Neural cell (in vitro differentiated cells): Measurements from ENCODE around the gene RNF4. TPM values are rescaled to one million over a fixed set of nuclear protein-coding genes. Genes with fewer than 3 reads are reported as not detected.

Experiments used
- H2AFZ ChIP-seq: fragments of 200-600, 300-800 bp; sonication (generic), shearing (Covaris generic); 2 replicates; pipeline ENCODE4 v1.6.0; 2014; ENCODE audit warnings: low read depth, mild to moderate bottlenecking, antibody characterized with exemption, low read length, moderate library complexity
- H3F3A ChIP-seq: fragments of 200-600 bp; shearing (Covaris generic); 2 replicates; pipeline ENCODE4 v1.6.1; 2016; ENCODE audit warnings: mild to moderate bottlenecking, moderate library complexity, mixed read lengths, antibody characterized with exemption, low read length; ENCODE audit not compliant: insufficient read depth, poor library complexity, severe bottlenecking
- H3K27ac ChIP-seq: fragments of 200-600, 300-800 bp; sonication (generic), shearing (Covaris generic); 2 replicates; pipeline ENCODE4 v1.5.1; 2014; ENCODE audit warnings: mild to moderate bottlenecking, low read length, moderate library complexity
- H3K27me3 ChIP-seq: fragments of 300-800, 200-600 bp; sonication (generic), shearing (Covaris generic); 2 replicates; pipeline ENCODE4 v1.6.0; 2014; ENCODE audit warnings: mild to moderate bottlenecking, low read depth, low read length, moderate library complexity; ENCODE audit not compliant: insufficient read depth
- H3K36me3 ChIP-seq: fragments of 300-800, 200-600 bp; sonication (generic), shearing (Covaris generic); 2 replicates; pipeline ENCODE4 v1.5.1; 2014; ENCODE audit warnings: mild to moderate bottlenecking, antibody characterized with exemption, low read length, moderate library complexity; ENCODE audit not compliant: insufficient read depth
- H3K4me2 ChIP-seq: fragments of 300-800, 200-600 bp; sonication (generic), shearing (Covaris generic); 2 replicates; pipeline ENCODE4 v1.6.0; 2014; ENCODE audit warnings: mild to moderate bottlenecking, low read length
- H3K4me3 ChIP-seq: fragments of 300-800, 200-600 bp; sonication (generic), shearing (Covaris generic); 2 replicates; pipeline ENCODE4 v1.5.1; 2014; ENCODE audit warnings: mild to moderate bottlenecking, low read length, moderate library complexity
- H3K79me2 ChIP-seq: fragments of 200-600 bp; shearing (Covaris generic); replicated peaks from 2 replicates; pipeline ENCODE4 v1.6.0; 2014; ENCODE audit warnings: mild to moderate bottlenecking, low read length, moderate library complexity; ENCODE audit not compliant: insufficient read depth
- H3K9ac ChIP-seq: fragments of 300-800, 200-600 bp; sonication (generic), shearing (Covaris generic); 2 replicates; pipeline ENCODE4 v1.6.1; 2016; ENCODE audit warnings: mild to moderate bottlenecking, low read length, mixed read lengths
- H3K9me2 ChIP-seq: fragments of 200-600 bp; shearing (Covaris generic); 2 replicates; pipeline ENCODE4 v1.6.1; 2016; ENCODE audit warnings: mild to moderate bottlenecking, low read length, mixed read lengths; ENCODE audit not compliant: insufficient read depth
- H3K9me3 ChIP-seq: fragments of 200-600, 300-800 bp; sonication (generic), shearing (Covaris generic); 2 replicates; pipeline ENCODE4 v1.6.1; 2016; ENCODE audit warnings: mild to moderate bottlenecking, mixed run types, low read length, moderate library complexity, mixed read lengths
- H4K20me1 ChIP-seq: fragments of 200-600 bp; shearing (Covaris generic); 2 replicates; pipeline ENCODE4 v1.6.1; 2016; ENCODE audit warnings: mild to moderate bottlenecking, mixed run types; ENCODE audit not compliant: insufficient read depth
- EP300 ChIP-seq: fragments of 450-650 bp; conservative IDR thresholded peaks from 2 replicates; pipeline ENCODE4 v1.6.1; 2014; ENCODE audit warnings: antibody characterized with exemption, mild to moderate bottlenecking, moderate library complexity; ENCODE audit not compliant: poor library complexity, severe bottlenecking
- EZH2 ChIP-seq: fragments of 200-600, 300-800 bp; shearing (Covaris generic), sonication (generic); IDR thresholded peaks from 2 replicates; pipeline ENCODE4 v1.6.1; 2014; ENCODE audit warnings: antibody characterized with exemption, low read length, borderline replicate concordance, mild to moderate bottlenecking; ENCODE audit not compliant: insufficient read depth, poor library complexity, severe bottlenecking
- MXI1 ChIP-seq: fragments of 450-650 bp; conservative IDR thresholded peaks from 2 replicates; pipeline ENCODE4 v1.6.1; 2014; ENCODE audit warnings: antibody characterized with exemption, mild to moderate bottlenecking; ENCODE audit not compliant: poor library complexity, severe bottlenecking
- POLR2AphosphoS5 ChIP-seq: IDR thresholded peaks from 2 replicates; pipeline ENCODE4 v1.6.1; 2012
- RAD21 ChIP-seq: fragments of 450-650 bp; conservative IDR thresholded peaks from 2 replicates; pipeline ENCODE4 v1.6.1; 2014; ENCODE audit warnings: antibody characterized with exemption, mild to moderate bottlenecking, moderate library complexity
- SMC3 ChIP-seq: fragments of 450-650 bp; conservative IDR thresholded peaks from 2 replicates; pipeline ENCODE4 v1.6.1; 2014; ENCODE audit warnings: antibody characterized with exemption, mild to moderate bottlenecking, moderate library complexity; ENCODE audit not compliant: poor library complexity
- TAF1 ChIP-seq: IDR thresholded peaks from 2 replicates; pipeline ENCODE4 v1.6.1; 2012; ENCODE audit warnings: low read depth
- polyA plus RNA-seq: library from polyadenylated mRNA; depleted of rRNA; stranded (reverse); fragments of >200 nt; gene quantifications from 2 replicates; pipeline ENCODE4 v1.2.3, GENCODE V29; 2014
- TF ChIP-seq, protein P1 (sequence below): IDR thresholded peaks from 2 replicates; pipeline ENCODE4 v1.6.1; 2012; ENCODE audit warnings: borderline replicate concordance
- TF ChIP-seq, protein P2 (sequence below): fragments of 450-650 bp; IDR thresholded peaks from 2 replicates; pipeline ENCODE4 v1.5.1; 2014; ENCODE audit warnings: antibody characterized with exemption, mild to moderate bottlenecking, moderate library complexity; ENCODE audit not compliant: poor library complexity, severe bottlenecking

Gene RNF4
- polyA plus RNA-seq, 1 donor from 2014 or later: 48.2 TPM

DNA sequence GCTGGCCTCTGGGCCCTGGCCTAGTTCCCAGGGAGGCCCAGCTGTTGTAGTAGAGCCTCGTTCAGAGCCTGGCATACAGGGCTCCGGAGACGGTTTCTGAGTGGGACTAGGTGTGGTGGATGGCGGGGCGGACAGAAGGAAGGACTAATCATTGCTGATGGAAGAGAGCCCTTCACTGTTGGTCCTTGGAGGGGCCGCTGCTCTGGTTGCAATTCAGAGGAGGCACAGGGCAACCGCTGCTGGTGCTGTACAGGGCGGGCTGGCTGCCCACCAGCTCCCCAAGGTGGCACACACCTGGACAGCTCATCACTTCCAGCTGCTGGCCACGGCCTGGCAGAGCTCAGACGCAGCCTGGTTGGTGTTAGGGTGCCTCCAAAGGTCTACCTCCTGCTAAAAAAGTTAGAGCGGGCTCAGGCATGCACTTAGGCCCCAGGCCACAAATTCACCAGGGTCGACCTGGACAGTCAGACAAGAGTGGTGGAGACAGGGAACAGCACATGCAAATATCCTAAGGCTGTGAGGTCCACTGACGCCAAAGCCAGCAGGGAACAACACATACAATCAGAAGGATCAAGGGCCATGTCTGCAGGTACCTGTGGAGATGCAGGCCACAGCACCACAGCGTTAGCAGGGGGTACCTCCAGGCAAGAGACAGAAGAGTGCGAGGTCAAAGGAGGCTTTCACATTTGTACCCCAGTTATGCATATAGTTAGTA, 7.5 kb upstream of the RNF4 start:
- no peaks in the 10 kb centered on the region for H3K79me2 ChIP-seq
- H3K27me3 ChIP-seq: no peaks in the 10 kb centered on the region
- TF ChIP-seq SMC3 (no peak), POLR2AphosphoS5 (no peak), EZH2 (no peak), RAD21 (no peak), TAF1 (no peak), MXI1 (no peak), EP300 (no peak)
- TF ChIP-seq, protein P1, sequence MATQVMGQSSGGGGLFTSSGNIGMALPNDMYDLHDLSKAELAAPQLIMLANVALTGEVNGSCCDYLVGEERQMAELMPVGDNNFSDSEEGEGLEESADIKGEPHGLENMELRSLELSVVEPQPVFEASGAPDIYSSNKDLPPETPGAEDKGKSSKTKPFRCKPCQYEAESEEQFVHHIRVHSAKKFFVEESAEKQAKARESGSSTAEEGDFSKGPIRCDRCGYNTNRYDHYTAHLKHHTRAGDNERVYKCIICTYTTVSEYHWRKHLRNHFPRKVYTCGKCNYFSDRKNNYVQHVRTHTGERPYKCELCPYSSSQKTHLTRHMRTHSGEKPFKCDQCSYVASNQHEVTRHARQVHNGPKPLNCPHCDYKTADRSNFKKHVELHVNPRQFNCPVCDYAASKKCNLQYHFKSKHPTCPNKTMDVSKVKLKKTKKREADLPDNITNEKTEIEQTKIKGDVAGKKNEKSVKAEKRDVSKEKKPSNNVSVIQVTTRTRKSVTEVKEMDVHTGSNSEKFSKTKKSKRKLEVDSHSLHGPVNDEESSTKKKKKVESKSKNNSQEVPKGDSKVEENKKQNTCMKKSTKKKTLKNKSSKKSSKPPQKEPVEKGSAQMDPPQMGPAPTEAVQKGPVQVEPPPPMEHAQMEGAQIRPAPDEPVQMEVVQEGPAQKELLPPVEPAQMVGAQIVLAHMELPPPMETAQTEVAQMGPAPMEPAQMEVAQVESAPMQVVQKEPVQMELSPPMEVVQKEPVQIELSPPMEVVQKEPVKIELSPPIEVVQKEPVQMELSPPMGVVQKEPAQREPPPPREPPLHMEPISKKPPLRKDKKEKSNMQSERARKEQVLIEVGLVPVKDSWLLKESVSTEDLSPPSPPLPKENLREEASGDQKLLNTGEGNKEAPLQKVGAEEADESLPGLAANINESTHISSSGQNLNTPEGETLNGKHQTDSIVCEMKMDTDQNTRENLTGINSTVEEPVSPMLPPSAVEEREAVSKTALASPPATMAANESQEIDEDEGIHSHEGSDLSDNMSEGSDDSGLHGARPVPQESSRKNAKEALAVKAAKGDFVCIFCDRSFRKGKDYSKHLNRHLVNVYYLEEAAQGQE: no peak
- TF ChIP-seq, protein P2, sequence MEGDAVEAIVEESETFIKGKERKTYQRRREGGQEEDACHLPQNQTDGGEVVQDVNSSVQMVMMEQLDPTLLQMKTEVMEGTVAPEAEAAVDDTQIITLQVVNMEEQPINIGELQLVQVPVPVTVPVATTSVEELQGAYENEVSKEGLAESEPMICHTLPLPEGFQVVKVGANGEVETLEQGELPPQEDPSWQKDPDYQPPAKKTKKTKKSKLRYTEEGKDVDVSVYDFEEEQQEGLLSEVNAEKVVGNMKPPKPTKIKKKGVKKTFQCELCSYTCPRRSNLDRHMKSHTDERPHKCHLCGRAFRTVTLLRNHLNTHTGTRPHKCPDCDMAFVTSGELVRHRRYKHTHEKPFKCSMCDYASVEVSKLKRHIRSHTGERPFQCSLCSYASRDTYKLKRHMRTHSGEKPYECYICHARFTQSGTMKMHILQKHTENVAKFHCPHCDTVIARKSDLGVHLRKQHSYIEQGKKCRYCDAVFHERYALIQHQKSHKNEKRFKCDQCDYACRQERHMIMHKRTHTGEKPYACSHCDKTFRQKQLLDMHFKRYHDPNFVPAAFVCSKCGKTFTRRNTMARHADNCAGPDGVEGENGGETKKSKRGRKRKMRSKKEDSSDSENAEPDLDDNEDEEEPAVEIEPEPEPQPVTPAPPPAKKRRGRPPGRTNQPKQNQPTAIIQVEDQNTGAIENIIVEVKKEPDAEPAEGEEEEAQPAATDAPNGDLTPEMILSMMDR: no peak
- H3K27ac ChIP-seq: no peak overlapping the region
- H3K4me3 ChIP-seq: peak overlapping the region; percentile 72
- no peak overlapping the region for H3K9ac ChIP-seq
- no peak overlapping the region for H3K4me2 ChIP-seq
- H3F3A ChIP-seq: no peaks in the 10 kb centered on the region
- no peak overlapping the region for H2AFZ ChIP-seq
- no peaks in the 10 kb centered on the region for H4K20me1 ChIP-seq
- no peaks in the 10 kb centered on the region for H3K9me3 ChIP-seq
- no peaks in the 10 kb centered on the region for H3K9me2 ChIP-seq
- H3K36me3 ChIP-seq: no peaks in the 10 kb centered on the region

DNA sequence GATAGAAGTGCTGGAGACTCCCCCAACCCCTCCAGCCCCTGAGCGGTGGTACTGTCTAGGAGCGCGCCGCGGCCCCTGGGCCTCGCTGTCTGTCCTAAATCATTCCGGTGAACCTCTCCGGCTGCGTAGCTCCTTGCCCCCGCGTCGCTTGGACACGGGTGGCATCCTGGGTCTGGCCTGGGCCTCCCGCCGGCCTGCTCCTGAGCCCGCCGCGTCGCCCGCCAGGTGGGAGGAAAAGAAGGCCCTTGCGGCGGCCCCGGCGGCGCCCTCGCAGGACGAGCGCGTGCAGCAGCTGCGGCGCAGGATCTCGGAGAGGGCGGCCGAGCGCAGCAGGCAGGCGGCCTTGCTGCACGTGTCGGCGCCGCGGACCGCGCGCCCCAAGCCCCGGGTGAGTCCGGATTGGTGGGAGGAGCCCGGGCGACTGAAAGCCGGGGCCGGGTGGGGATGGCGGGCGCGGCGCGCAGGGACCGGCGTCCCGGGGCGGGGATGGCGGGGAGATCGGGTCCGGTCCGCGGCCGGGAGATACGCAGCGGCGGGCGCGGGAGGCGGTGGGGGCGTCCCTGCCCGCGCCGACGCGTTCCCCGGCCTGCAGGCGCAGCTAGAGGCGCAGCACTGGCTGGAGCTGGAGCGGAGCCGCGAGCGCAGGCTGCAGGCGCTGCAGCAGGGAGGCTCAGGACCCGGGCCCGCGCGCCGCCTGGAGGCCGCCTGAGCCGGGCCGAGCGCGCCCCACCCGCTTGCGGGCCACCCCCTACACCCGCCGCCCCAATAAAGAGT, 6.5 kb upstream of the RNF4 start:
- H3K4me2 ChIP-seq: peak overlapping the region; percentile 80
- TF ChIP-seq SMC3 (peak; percentile 62), TAF1 (no peak), EZH2 (no peak), POLR2AphosphoS5 (peak; percentile 66), EP300 (peak; percentile 46), RAD21 (peak; percentile 67), MXI1 (peak; percentile 94)
- TF ChIP-seq, protein P2: peak; percentile 59
- TF ChIP-seq, protein P1: no peak
- H3K27me3 ChIP-seq: no peaks in the 10 kb centered on the region
- H3K9me3 ChIP-seq: no peaks in the 10 kb centered on the region
- H3K9me2 ChIP-seq: no peaks in the 10 kb centered on the region
- peak overlapping the region; percentile 67 for H3K9ac ChIP-seq
- no peaks in the 10 kb centered on the region for H3K36me3 ChIP-seq
- no peaks in the 10 kb centered on the region for H3F3A ChIP-seq
- H3K79me2 ChIP-seq: peaks cover 4% of the 10 kb centered on the region
- peak overlapping the region; percentile 58 for H3K27ac ChIP-seq
- H4K20me1 ChIP-seq: no peaks in the 10 kb centered on the region
- peak overlapping the region; percentile 72 for H3K4me3 ChIP-seq
- H2AFZ ChIP-seq: peak overlapping the region; percentile 40
